HG03103 (cell line): ENCODE results near the gene KTN1.

Experiments
- ATAC-seq: cut with Tn5 transposase; IDR thresholded peaks from one replicate; pipeline ENCODE4 v1.9.1; 2021; ENCODE audit warnings: low read depth; ENCODE audit not compliant: unreplicated experiment

The KTN1 gene

GRCh38 chr14:55579724-55580469 is at the start of gene KTN1:
TSS of gene KTN1 (plus strand) at chr14:55580207. CDS start at chr14:55612049, 31,842 bp downstream.
- peak; percentile 68 for ATAC-seq

DNA sequence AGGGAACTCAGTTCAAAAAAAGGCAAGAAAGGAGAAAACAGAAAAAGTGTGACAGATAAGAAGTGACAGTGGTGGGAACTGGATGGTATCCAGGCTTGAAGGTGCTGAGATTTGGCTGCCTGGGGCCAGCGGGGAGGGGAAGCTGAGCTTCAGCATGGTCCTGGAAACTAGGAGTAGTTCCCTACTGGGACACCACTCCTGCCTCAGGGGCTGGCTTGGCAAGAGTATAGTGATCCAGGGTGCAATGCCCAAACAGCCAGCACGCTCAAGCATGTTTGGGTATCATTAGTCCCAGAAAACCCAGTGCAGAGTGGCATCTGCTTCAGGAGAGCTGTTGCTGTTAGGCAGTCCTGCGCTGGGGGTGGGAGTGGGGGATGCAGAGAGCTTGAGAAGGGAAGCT is 49.5 kb upstream of the KTN1 start:
- no peak for ATAC-seq

DNA sequence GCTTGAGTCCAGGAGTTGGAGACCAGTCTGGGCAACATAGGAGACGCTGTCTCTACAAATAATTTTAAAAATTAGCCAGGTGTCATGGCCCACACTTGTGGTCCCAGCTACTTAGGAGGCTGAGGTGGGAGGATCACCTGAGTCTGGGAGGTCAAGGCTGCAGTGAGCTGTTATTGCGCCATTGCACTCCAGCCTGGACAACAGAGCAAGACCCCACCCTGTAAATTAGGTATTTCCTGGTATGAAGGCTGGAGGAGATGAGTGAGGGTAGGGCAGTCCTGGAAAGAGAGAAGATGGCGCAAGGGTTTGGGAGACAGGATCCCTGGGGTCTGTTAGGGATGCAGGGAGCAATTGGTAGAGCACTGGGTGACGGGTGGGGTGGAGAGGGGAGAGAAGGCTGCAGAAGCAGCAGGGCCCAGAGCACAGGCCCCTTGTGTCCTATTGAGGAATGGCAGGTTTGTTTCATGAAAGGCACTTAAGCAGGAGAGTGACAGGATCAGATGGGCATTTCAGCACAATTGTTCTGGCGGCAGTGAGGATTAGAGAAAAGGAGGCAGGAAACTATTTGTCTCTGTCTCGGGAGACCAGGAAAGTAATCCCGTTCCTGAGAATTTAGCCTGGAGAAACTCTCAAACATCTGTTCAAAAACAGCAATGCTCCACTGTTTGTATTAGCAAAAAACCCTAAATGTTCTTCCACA is 47.2 kb upstream of the KTN1 start:
- no peak for ATAC-seq

GRCh38 chr14:55533960-55534359 is 46.0 kb upstream of the KTN1 start:
- no peak for ATAC-seq

DNA sequence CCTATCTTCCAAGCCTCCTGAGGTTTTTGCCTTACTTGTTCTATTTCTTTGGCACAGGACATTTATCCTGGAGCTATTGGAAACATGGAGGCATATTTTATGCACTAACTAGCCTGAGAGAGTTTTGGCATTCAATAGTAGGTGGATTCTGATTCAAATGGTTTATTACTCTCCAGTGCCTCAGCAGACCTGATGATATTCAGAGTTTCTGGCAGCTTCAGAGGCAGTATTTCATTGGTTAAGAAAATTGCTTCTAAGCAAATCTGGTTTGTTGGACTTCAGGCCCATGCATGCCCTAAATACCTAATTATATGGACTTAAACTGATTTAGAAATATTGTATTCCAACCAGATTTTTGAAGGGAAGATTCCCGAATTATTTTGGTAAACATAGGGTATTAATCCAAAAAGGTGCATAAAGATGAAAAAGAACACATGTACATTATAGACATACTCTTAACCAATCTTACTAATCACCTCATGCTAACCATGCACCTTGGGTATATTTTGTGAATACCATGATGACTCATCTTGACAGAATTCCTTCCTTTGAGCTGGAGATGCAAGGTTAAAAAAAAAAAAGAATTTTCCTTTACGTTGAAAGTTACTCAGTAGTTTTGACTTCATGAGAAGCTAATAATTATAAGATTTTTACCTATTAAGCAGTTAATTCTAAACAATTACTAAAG is 44.3 kb upstream of the KTN1 start:
- no peak for ATAC-seq

DNA sequence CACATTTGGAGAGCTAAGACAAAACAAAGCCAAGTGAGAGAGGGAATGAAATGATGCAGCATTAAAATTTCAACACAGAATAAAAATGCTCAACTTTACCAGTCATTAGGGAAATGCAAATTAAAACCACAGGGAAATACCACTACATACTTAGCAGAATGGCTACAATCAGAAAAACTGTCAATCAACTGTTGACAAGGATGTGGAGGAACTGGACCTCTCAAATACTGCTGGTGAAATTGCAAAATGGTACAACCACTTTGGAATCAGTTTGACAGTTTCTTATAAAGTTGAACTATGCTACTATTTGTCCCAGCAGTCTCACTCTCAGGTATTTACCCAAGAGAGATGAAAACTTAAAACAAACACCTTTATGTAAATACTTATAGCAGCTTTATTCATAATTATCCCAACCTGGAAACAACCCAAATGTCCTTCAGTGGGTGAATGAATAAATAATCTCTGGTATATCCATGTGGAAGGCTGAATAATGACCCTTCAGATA is 43.8 kb upstream of the KTN1 start:
- ATAC-seq: no peak

GRCh38 chr14:55537782-55538181 is 42.2 kb upstream of the KTN1 start:
- ATAC-seq: peak; percentile 52

GRCh38 chr14:55539975-55540374 is 40.0 kb upstream of the KTN1 start:
- ATAC-seq: no peak

- no peak for ATAC-seq
Measured at GRCh38 chr14:55540847-55541773, 38.9 kb upstream of the KTN1 start.

GRCh38 chr14:55545779-55546178 is 34.2 kb upstream of the KTN1 start:
- no peak for ATAC-seq

DNA sequence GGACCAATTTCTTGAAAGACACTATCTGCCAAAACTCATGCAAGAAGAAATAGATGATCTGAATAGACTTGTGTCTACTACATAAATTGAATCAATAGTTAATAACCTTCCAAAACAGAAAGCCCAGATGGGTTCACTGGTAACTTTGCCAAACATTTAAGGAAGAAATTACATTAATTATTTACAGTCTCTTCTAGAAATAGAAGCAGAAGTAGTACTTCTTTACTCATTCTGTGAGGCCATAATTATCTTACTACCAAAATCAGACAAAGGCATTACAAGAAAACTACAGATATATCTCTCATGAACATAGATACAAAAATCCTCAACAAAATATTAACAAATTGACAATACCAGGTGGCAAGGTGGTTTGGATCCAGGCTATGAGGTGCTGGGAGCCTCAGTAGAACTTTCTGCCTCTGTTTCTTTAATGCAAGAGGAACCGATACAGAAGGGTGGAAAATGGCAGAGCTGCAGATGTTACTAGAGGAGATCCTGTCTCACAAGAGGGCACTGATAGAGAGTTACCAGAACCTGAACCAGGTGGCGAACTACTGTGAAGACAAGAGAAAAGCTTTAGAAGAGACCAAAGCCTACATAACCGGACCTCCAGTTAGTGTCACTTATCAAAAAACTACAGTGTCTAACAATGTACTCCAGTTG is 33.7 kb upstream of the KTN1 start:
- no peak for ATAC-seq

DNA sequence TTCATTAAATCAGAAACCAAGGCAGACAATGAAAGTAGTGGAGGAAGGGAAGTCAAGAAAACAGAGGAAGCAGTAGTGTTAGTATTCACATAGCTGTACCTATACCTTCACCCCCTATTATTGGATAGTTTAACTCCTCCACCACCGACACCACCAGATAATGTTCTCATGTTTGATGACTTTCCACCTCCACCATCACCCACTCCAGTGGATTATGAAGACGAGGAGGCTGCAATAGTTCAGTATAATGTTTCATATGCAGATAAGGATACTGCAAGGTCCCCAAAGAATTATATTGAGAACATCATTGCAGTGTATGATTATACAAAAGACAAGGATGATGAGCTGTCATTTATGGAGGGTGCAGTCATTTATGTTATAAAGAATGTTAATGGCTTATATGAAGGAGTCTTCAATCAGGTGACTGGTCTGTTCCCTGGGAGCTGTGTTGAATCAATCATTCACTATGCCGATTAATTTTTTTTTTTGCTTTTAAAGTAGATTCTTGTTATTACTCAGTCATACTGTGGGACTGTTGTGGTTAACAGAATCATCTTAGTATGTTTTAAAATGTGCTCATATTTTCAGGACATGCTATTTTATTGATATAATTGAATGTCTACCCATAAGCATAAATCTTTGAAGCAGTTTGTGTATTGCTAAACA is 32.2 kb upstream of the KTN1 start:
- no peak for ATAC-seq

DNA sequence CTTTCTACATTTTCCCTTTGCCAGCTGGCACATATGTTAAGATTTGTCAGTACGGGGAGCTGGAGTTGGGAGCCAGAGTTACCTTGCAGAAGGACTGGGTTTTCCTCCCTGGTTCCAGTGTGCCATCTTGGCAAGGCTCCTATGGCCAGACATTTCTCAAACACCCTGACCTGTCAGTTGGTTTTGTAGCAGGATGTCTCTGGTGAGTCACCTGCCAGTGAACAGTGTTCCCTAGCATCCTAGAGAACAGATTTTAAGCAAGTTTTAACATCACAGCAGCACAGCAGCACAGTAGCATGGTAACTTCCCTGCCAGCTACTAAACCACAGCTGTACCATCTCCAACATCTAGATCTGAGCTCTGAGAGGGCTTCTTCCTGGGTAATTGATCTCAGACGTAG is 26.2 kb upstream of the KTN1 start:
- no peak for ATAC-seq

DNA sequence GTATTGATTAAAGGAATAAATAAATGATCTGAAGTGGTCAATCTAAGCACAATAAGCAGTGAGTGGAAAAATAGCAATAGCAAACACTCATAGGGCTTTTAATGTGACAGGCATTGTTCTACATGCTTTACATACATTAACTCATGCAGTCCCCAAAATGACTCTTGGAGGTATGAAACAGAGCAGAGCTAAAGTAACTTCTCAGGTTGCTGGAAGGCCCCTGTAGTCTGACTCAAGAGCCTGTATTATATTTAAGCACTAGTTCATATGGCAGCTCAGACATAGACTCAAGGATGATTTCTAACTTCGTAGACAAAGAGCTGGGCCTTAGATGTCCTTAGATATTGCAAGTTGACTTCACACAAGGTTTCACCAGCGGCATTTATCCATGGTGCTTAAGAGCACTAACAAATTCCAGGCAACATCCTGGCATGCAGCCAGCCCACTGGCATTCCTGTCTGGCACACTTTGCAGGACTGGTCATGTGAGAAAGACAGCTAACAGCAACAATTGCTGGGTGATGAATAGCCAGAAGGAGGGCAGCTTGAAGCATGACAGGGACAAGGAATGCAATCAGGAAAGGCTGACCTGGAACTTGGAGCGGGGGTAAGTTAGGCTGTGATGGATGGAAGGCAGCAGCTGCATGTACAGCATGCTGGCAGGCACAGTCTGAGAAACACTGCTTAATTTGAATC is 22.9 kb upstream of the KTN1 start:
- no peak for ATAC-seq

DNA sequence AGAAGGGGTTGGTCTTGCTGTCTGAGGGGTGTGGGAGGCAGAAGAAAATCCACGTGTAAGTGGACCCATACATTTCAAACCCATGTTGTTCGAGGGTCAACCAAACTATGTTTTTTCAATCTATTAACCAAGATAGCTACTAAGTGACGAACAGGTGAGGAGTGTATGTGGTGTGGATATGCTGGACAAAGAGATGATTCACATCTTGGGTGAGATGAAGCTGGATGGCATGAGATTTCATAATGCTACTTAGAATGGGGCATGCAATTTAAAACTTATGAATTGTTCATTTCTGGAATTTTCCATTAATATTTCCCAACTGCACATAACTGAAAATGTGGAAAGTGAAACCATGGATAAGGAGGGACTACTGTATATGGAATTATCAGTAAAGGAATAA is 17.9 kb upstream of the KTN1 start:
- ATAC-seq: no peak

GRCh38 chr14:55568618-55569017 is 11.4 kb upstream of the KTN1 start:
- ATAC-seq: no peak

- ATAC-seq: peak; percentile 59
Measured at GRCh38 chr14:55571125-55571889, 8.7 kb upstream of the KTN1 start.

- no peak for ATAC-seq
Measured at GRCh38 chr14:55572578-55572977, 7.4 kb upstream of the KTN1 start.
